Head of caudate nucleus (tissue), 42 donors: ENCODE data around the gene INPP4B.
"Not testable (repeated sequence)": the region's sequence is repeated elsewhere in the genome, so short reads cannot be mapped to it uniquely, and the experiment has no call there.

ENCODE experiments used
- DNase-seq, 42 donors: peaks; one replicate each; pipeline versions ENCODE4 v3.0.0 to v3.0.0-alpha.2; 2020 to 2021; ENCODE audit warnings: mixed read lengths in 7 of 42
- intact Hi-C: fragments of 100-400 bp; cut with DNase I; formaldehyde crosslinking; loops from one replicate; pipeline ENCODE4 v1.15.0; 2022

INPP4B gene

GRCh38 chr4:142523111-142523510, 323.0 kb downstream of the INPP4B start:
- no peak for DNase-seq
- intact Hi-C loops: no loop called here

DNA sequence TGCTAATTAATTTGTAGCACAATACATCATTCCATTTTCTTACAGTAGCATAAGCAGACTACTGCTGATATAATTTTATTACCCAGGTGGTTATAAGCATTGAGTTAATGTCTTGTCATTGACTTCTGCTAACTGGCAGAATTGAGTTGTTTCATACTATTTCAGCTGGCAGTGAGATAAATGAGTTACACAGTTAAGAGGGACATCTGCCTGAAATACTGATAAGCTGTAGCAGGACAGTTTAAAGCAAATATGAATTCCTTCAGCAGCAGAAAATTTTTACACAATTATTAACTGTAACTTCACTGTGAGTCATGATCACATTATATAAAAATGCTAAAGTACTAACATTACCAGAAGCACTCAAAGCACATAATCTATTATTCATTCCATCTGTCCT, 326.8 kb downstream of the INPP4B start:
- DNase-seq: no peak
- intact Hi-C loops: no loop called here

DNA sequence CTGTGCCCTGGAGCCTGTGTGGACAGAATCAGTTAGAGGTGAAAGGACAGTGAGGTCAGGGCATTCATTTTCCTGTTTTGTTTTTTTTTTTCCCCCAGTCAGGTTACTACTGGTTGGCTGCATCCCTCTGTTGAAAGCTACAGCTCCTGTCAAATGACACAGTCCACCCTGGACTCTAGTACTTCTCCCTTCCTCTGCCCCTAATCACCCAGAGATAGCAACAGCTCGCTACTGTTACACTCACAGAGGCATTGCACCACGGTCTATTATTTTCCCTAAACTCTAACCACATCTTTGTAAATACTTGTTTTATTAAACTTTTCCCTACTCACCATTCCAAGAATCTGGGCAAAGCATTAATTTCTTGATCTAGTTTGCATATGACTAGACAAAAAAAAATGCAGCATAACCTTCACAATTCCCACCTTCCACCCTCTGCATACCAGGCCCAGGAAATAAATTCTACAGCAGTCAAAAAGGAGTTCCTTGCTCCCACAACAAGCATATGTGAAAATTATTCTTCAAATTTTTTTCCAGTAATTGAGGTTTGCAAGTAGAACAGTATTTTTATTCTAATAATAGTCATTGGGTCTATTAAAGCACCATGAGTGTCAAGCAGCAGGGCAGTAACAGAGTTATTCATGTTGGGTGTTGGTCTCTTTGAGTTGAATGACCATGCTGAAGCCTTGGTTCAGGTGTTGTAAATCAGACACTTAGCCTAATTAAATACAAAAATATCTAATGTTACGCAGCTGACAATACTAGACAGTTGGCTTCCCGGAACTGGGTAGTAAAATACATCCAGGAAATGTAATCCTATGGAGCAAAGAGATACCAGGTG, 329.2 kb downstream of the INPP4B start:
- intact Hi-C loops: no loop called here
- DNase-seq: no peak

DNA sequence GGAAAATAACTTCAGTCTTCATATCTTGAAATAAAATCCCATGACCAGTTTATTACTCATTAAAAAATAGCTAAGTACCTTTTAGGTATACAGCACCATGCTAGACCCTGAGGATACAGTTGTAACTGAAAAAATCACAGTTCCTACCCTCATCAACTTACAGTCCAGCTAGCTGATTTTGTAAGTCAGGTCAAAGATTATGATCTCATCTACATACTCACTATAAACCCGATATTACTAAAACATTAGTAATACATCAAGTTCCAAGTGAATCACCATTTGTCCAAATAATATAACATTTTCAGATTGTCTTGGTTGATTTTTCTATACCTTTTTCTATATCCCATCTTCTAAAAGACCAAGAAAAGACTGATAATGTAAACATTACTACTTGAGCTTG, 333.9 kb downstream of the INPP4B start:
- no peak for DNase-seq
- intact Hi-C loops: no loop called here

GRCh38 chr4:142509881-142510280, 336.2 kb downstream of the INPP4B start:
- intact Hi-C loops: no loop called here
- no peak for DNase-seq

GRCh38 chr4:142509381-142509780, 336.7 kb downstream of the INPP4B start:
- DNase-seq, intact Hi-C loops: not testable (repeated sequence)

- intact Hi-C loops: no loop called here
- no peak for DNase-seq
Observed at GRCh38 chr4:142500966-142501365, 345.1 kb downstream of the INPP4B start.

GRCh38 chr4:142497606-142498005, 348.5 kb downstream of the INPP4B start:
- DNase-seq: no peak
- intact Hi-C loops: no loop called here

DNA sequence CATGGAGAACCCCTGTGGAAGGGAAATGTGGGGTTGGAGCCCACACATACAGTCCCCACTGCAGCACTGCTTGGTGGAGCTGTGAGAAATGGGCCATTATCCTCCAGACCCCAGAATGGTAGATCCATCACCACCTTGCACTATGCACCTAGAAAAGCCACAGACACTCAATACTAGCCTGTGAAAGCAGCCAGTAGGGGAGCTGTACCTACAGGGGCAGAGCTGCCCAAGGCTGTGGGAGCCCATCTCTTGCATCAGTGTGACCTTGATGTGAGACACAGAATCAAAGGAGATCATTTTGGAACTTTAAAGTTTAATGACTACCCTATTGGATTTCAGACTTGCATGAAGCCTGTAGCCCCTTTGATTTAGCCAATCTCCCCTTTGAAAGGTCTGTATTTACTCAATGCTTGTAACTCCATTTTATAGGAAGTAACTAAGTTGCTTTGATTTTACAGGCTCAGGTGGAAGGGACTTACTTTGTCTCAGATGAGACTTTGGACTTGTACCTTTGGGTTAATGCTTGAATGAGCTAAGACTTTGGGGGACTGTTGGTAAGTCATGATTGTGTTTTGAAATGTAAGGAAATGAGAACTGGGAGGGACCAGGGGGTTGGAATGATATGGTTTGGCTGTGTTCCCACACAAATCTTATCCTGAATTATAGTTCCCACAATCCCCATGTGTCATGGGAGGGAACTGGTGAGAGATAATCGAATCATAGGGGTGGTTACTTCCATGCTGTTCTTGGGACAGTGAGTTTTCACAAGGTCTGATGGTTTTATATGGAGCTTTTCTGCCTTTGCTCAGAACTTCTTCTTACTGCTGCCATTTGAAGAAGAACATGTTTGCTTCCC, 352.6 kb downstream of the INPP4B start:
- intact Hi-C loops: no loop called here
- no peak for DNase-seq

GRCh38 chr4:142485452-142485851, 360.6 kb downstream of the INPP4B start:
- intact Hi-C loops: no loop called here

GRCh38 chr4:142480244-142480643, 365.9 kb downstream of the INPP4B start:
- no peak for DNase-seq
- intact Hi-C loops: no loop called here

More at GRCh38 chr4:142485452-142485851, 360.6 kb downstream of the INPP4B start:
- DNase-seq: no peak

DNA sequence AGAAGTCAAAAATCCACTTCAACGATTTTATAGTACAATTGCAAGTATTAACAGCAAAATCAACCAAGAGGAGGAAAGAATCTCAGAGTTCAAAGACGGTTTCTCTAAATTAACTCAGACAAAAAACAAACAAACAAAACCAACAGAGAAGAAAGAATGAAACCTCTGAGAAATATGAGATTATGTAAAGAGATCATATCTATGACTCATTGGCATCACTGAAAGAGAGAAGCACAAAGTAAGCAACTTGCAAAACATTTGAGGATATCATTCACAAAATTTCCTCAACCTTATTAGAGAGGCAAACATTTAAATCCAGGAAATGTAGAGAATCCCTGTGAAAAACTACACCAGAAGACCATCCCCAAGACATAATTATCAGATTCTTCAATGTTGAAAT, 370.4 kb downstream of the INPP4B start:
- intact Hi-C loops: no loop called here
- no peak for DNase-seq

DNA sequence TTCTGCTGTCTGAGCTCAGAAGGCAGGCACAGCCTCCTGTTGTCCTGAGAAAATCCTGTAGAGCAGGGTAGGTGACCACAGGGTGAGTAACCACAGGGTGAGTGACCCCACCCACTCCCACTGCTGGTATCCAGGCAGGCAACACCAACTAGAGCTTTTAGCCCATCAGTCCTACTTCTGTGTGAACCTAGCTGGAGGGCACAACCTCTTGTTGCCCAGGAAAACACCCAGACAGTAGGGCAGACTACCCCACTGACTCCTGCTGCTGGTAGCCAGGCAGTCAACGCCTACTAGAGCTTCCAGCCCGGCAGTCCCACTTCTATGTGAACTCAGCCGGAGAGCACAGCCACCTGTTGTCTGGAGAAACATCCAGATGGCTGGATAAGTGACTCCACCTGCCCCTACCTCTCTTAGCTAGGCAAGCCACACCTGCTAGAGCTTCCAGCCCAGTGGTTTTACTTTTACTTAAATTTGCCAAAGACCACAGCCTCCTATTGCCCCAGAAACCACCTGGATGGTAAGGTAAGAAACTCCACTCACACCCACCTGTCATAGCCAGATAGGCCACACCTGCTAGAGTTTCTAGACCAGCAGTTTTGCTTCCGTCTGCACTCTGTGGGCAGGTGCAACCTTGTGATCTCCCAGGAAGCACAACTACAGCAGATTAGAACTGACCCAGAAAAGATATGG, 371.6 kb downstream of the INPP4B start:
- intact Hi-C loops: no loop called here
- DNase-seq: no peak

DNA sequence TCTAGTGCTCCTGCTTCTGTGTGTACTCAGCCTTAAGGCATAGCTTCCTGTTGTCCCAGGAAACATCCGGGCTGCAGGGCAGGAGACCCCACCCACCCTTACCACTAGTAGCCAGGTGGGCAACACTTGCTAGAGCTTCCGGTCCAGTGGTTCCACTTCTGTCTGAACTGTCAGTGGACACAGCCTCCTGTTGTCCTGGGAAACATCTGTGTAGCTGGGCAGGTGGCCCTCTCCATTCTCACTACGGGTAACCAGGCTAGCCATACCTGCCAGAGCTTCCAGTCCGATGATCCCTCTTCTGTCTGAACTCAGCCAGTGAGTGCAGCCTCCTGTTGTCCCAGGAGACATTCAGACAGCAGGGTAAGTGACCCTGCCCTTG, 372.2 kb downstream of the INPP4B start:
- intact Hi-C loops: no loop called here
- DNase-seq: no peak

- intact Hi-C loops: no loop called here
- DNase-seq: no peak
Observed at GRCh38 chr4:142473218-142473959, 372.7 kb downstream of the INPP4B start.

DNA sequence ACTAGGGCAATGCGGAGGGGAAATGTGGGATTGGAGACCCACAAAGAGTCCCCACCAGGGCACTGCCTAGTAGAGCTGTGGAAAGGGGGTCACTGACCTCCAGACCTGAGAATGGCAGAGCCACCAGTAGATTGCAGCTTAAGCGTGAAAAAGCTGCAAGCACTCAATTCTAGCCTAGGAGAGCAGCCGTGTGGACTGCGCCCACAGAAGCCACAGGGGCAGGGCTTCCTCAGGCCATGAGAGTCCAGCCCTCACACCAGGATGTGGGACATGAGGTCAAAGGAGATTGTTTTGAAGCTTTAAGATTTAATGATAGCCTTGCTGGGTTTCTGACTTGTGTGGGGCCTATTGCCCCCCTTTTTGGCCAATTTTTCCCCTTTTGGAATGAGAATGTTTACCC, 379.0 kb downstream of the INPP4B start:
- intact Hi-C loops: no loop called here
- DNase-seq: no peak

DNA sequence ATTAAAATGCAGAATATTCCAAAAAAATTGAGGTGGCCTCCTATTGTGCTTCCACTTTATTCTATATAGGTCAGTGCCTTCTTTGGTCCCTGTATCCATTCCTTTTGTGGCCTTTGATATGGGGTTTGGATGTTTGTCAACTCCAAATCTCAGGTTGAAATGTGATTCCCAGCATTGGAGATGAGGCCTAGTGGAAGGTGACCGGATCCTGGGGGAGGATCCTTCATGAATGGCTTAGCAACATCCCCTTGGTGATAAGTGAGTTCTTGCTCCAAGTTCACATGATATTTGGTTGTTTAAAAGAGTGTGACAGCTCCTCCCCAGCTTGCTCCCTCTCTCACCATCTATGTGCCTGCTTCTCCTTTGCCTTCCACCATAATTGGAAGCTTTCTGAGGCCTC, 380.6 kb downstream of the INPP4B start:
- intact Hi-C loops: no loop called here
- DNase-seq: no peak

DNA sequence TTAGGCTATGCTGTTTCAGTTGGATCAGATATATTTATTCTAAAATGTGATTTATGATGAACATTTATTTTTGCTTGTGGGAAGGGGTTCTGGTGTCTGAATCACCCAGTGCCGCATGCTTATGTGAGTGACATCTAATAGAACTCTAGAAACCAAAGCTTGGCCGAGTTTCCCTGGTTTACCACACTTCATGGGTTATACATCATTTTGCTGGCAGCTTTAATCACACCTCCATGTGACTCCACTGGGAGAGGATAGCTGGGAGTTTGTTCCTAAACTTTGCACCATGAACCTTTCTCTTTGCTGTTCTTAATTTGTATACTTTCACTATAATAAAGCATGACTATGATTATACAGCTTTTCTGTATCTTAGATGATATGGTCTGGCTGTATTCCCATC, 382.9 kb downstream of the INPP4B start:
- DNase-seq: no peak
- intact Hi-C loops: no loop called here

GRCh38 chr4:142452161-142452855, 393.8 kb downstream of the INPP4B start:
- intact Hi-C loops: no loop called here
- no peak for DNase-seq
